Aorta (tissue), 5 donors: ENCODE data around the gene CEMIP. TPM values are rescaled to one million over a fixed set of nuclear protein-coding genes. Genes with fewer than 3 reads are reported as not detected.

Source experiments
- ATAC-seq: fragments of 200-7000 bp; cut with Tn5 transposase; one replicate; pipeline ENCODE4 v1.9.1; 2022; ENCODE audit warnings: moderate library complexity; ENCODE audit not compliant: low FRiP score
- DNase-seq, 2 donors: peaks; one replicate each; pipeline ENCODE4 v3.0.0-alpha.2; 2020
- H3K27ac ChIP-seq, 2 donors: one replicate each; pipeline ENCODE4 v1.5.1; 2013; ENCODE audit warnings: low read length in 2 of 2, mild to moderate bottlenecking in 2 of 2, moderate library complexity in 2 of 2, control low read depth in 1 of 2, inconsistent platforms in 1 of 2, low read depth in 1 of 2
- H3K27me3 ChIP-seq, 2 donors: one replicate each; pipeline ENCODE4 v1.6.1; 2013; ENCODE audit warnings: control low read depth in 1 of 2, low read length in 1 of 2, mild to moderate bottlenecking in 1 of 2, moderate library complexity in 1 of 2; ENCODE audit not compliant: insufficient read depth in 2 of 2, control insufficient read depth in 1 of 2
- H3K36me3 ChIP-seq, 2 donors: one replicate each; pipeline ENCODE4 v1.6.1; 2013; ENCODE audit warnings: control low read depth in 1 of 2, low read length in 1 of 2, mild to moderate bottlenecking in 1 of 2; ENCODE audit not compliant: insufficient read depth in 2 of 2, control insufficient read depth in 1 of 2
- H3K4me1 ChIP-seq, 2 donors: one replicate each; pipeline ENCODE4 v1.6.1; 2013; ENCODE audit warnings: low read length in 2 of 2, control low read depth in 1 of 2, mild to moderate bottlenecking in 1 of 2, moderate library complexity in 1 of 2; ENCODE audit not compliant: insufficient read depth in 2 of 2, control insufficient read depth in 1 of 2
- H3K4me3 ChIP-seq, 2 donors: one replicate each; pipeline ENCODE4 v1.5.1; 2013; ENCODE audit warnings: low read length in 2 of 2, control low read depth in 1 of 2, mild to moderate bottlenecking in 1 of 2
- H3K9me3 ChIP-seq: one replicate; pipeline ENCODE4 v1.6.1; 2013; ENCODE audit warnings: mild to moderate bottlenecking, low read length; ENCODE audit not compliant: control insufficient read depth
- WGBS, 2 donors: extraction: QIAGEN DNeasy Blood & Tissue Kit; methylation state at CpG; one replicate each; pipeline ENCODE4 v1.1.7; 2013; 5-methylcytosine and 5-hydroxymethylcytosine counted together
- intact Hi-C, 2 donors: fragments of 100-400 bp; cut with DNase I; formaldehyde crosslinking; loops; one replicate each; pipeline versions ENCODE4 v1.14.2 to v1.15.0; 2022
- polyA plus RNA-seq, 2 donors: library from polyadenylated mRNA; stranded (reverse); fragments of 200-250 nt; gene quantifications; one replicate each; pipeline ENCODE4 v1.2.3, GENCODE V29; 2013
- total RNA-seq, 2 donors: library from RNA; stranded (reverse); fragmentation: NEBNext Ultra II Directional; extraction: Animal tissue kit (Norgen Biotek cat#: 25700); gene quantifications; one replicate each; pipeline ENCODE4 v1.2.1, GENCODE V29; 2021
- donor health status: healthy with polysubstance abuse.
- donor health status: Bipolar disorder and iron deficiency.
- donor health status: DM: no; HTN: no; CAD: no.
- donor health status: DM: no; HTN: no; CAD: no.
- donor health status: DM: yes; HTN: yes; CAD: no.

Gene CEMIP
- total and polyA plus RNA-seq, 4 donors, result under 0.01 to 12.1 (median 3.8) TPM

GRCh38 chr15:80885016-80885579, 105.9 kb downstream of the CEMIP start:
- H3K27me3 ChIP-seq, result no peaks in the 10 kb centered on the region
- intact Hi-C loops, result no loop called here
- DNase-seq (no peak), ATAC-seq (no peak)
- H3K4me1 ChIP-seq, result no peaks in the 10 kb centered on the region
- no peaks in the 10 kb centered on the region for H3K36me3 ChIP-seq
- 44 to 53% methylated on average over 6 of the region's 6 CpGs for WGBS, 2 donors
- H3K4me3 ChIP-seq, result no peak overlapping the region
- H3K27ac ChIP-seq, result no peak overlapping the region
- no peaks in the 10 kb centered on the region for H3K9me3 ChIP-seq

GRCh38 chr15:80887148-80887547, 108.0 kb downstream of the CEMIP start:
- 83 to 86% methylated on average over 4 of the region's 4 CpGs for WGBS, 2 donors
- Histone ChIP-seq H3K27ac (no peak overlapping the region), H3K36me3 (no peaks in the 10 kb centered on the region), H3K4me1 (no peaks in the 10 kb centered on the region), H3K9me3 (no peaks in the 10 kb centered on the region), H3K4me3 (no peak overlapping the region), H3K27me3 (no peaks in the 10 kb centered on the region)
- intact Hi-C loops, result no loop called here
- no peak for DNase-seq
- no peak for ATAC-seq

GRCh38 chr15:80888846-80889245, 109.7 kb downstream of the CEMIP start:
- Histone ChIP-seq H3K4me1 (no peaks in the 10 kb centered on the region), H3K36me3 (no peaks in the 10 kb centered on the region), H3K4me3 (no peak overlapping the region), H3K9me3 (no peaks in the 10 kb centered on the region), H3K27me3 (no peaks in the 10 kb centered on the region), H3K27ac (no peak overlapping the region)
- ATAC-seq (no peak), DNase-seq (no peak)
- WGBS, 2 donors, result 96% methylated on average over 3 of the region's 3 CpGs
- intact Hi-C loops, result no loop called here

GRCh38 chr15:80890341-80891005, 111.3 kb downstream of the CEMIP start:
- 66 to 73% methylated on average over 8 of the region's 8 CpGs for WGBS, 2 donors
- H3K27ac ChIP-seq, result no peak overlapping the region
- no peak overlapping the region for H3K4me3 ChIP-seq
- DNase-seq, result no peak
- H3K27me3 ChIP-seq, result no peaks in the 10 kb centered on the region
- ATAC-seq, result no peak
- intact Hi-C loops, result no loop called here
- H3K36me3 ChIP-seq, result no peaks in the 10 kb centered on the region
- H3K4me1 ChIP-seq, result no peaks in the 10 kb centered on the region
- H3K9me3 ChIP-seq, result no peaks in the 10 kb centered on the region

- no peak for DNase-seq
Observed at GRCh38 chr15:80891006-80891405, 111.8 kb downstream of the CEMIP start.

GRCh38 chr15:80892414-80892813, 113.2 kb downstream of the CEMIP start:
- no peak for ATAC-seq

More at GRCh38 chr15:80891006-80891405, 111.8 kb downstream of the CEMIP start:
- H3K9me3 ChIP-seq, result no peaks in the 10 kb centered on the region
- ATAC-seq, result no peak
- H3K36me3 ChIP-seq, result no peaks in the 10 kb centered on the region
- no peaks in the 10 kb centered on the region for H3K4me1 ChIP-seq
- intact Hi-C loops, result no loop called here
- H3K27me3 ChIP-seq, result no peaks in the 10 kb centered on the region
- no peak overlapping the region for H3K4me3 ChIP-seq
- H3K27ac ChIP-seq, result no peak overlapping the region

GRCh38 chr15:80893777-80894176, 114.6 kb downstream of the CEMIP start:
- peak overlapping the region in 1 of 2 donors; percentile 8 for H3K27ac ChIP-seq
- no peaks in the 10 kb centered on the region for H3K27me3 ChIP-seq
- H3K4me3 ChIP-seq, result no peak overlapping the region
- WGBS, 2 donors, result 20 to 32% methylated on average over 1 of the region's 1 CpG
- ATAC-seq, result peak; percentile 26
- intact Hi-C loops, result no loop called here
- no peaks in the 10 kb centered on the region for H3K9me3 ChIP-seq
- H3K36me3 ChIP-seq, result no peaks in the 10 kb centered on the region
- DNase-seq, result no peak
- no peaks in the 10 kb centered on the region for H3K4me1 ChIP-seq

More at GRCh38 chr15:80892414-80892813, 113.2 kb downstream of the CEMIP start:
- Histone ChIP-seq H3K27me3 (no peaks in the 10 kb centered on the region), H3K9me3 (no peaks in the 10 kb centered on the region), H3K36me3 (no peaks in the 10 kb centered on the region), H3K4me1 (no peaks in the 10 kb centered on the region), H3K27ac (no peak overlapping the region), H3K4me3 (no peak overlapping the region)
- intact Hi-C loops, result no loop called here
- 63 to 64% methylated on average over 5 of the region's 5 CpGs for WGBS, 2 donors
- DNase-seq, result no peak

GRCh38 chr15:80895091-80895490, 115.9 kb downstream of the CEMIP start:
- no peak overlapping the region for H3K4me3 ChIP-seq
- H3K27ac ChIP-seq, result no peak overlapping the region
- no peaks in the 10 kb centered on the region for H3K4me1 ChIP-seq
- H3K36me3 ChIP-seq, result no peaks in the 10 kb centered on the region
- no peaks in the 10 kb centered on the region for H3K9me3 ChIP-seq
- no peaks in the 10 kb centered on the region for H3K27me3 ChIP-seq
- no peak for DNase-seq
- 90 to 91% methylated on average over 7 of the region's 7 CpGs for WGBS, 2 donors
- no peak for ATAC-seq
- intact Hi-C loops, result no loop called here

- Histone ChIP-seq H3K4me1 (no peaks in the 10 kb centered on the region), H3K27ac (no peak overlapping the region), H3K36me3 (no peaks in the 10 kb centered on the region), H3K9me3 (no peaks in the 10 kb centered on the region), H3K4me3 (no peak overlapping the region), H3K27me3 (no peaks in the 10 kb centered on the region)
- ATAC-seq, result no peak
- no peak for DNase-seq
- 98 to 99% methylated on average over 2 of the region's 2 CpGs for whole genome bisulfite sequencing, 2 donors
- intact Hi-C loops, result no loop called here
Observed at GRCh38 chr15:80895965-80896364, 116.8 kb downstream of the CEMIP start.
